HG03095 (cell line): ENCODE results near the gene MAMDC4.
A peak's percentile ranks its signal among the peaks of the same experiment; 100 is the strongest.
"Not testable (repeated sequence)": the region's sequence is repeated elsewhere in the genome, so short reads cannot be mapped to it uniquely, and the experiment has no call there.

ENCODE experiments used
- ATAC-seq: cut with Tn5 transposase; IDR thresholded peaks from one replicate; pipeline ENCODE4 v1.9.1; 2021; ENCODE audit warnings: moderate library complexity; ENCODE audit not compliant: unreplicated experiment

Gene MAMDC4

DNA sequence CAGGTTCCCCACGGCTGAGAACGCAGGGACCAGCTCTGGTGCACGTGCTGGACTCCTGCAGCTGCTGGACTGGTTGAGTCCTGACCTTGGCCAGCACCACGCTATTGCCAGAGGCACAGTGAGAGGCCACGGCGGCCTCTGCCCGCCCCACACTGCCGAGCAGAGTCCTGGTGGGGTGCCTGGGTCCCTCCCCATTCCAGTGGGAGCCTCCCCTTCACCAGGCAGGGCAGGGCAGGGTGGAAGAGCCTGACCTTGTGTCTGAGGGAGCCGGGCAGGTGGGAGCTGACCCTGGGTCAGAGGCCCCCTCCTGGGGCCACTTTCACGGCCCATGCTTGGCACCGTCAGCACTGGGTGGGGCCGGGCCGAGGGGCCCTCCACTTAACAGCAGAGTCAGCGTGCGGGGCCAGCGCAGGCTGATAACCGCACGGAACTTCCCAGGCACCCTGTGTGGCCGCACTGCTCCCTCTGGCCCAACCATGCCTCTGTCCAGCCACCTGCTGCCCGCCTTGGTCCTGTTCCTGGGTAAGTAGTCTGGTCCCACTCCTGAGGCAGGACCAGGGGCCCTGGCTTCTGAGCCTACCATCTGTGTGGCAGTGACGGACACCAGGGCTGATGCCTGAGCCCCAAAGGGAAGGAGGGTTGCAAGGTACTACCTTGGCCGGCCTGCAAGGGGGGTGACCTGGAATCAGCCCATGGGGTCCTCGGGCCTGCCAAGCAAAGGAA lies at the start of gene MAMDC4:
TSS of gene MAMDC4 (plus strand) at position 406 of the 723 bp plus-strand sequence. CDS start at position 477, 71 bp downstream.
- no peak for ATAC-seq

DNA sequence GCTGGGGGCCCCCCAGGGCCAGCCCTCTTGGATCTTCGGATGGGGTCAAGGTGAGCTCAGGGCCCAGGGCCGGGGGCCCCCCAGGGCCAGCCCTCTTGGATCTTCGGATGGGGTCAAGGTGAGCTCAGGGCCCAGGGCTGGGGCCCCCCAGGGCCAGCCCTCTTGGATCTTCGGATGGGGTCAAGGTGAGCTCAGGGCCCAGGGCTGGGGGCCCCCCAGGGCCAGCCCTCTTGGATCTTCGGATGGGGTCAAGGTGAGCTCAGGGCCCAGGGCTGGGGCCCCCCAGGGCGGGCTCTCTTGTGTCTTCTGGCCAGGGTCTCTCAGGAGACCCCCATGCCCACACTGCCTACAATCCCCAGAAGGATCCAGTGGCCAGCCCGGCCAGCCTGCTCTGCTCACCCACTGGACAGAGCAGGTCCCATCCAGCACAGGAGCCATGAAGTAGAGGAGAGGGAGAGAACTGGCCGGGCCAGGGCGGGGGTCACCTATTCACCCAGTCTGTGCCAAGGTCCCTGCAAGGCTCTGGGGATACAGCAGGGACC lies 49.1 kb upstream of the MAMDC4 start:
- not testable (repeated sequence) for ATAC-seq

GRCh38 chr9:136803551-136804508 lies 48.3 kb upstream of the MAMDC4 start:
- ATAC-seq = no peak

- no peak for ATAC-seq
Measured at GRCh38 chr9:136804509-136805206, 47.5 kb upstream of the MAMDC4 start.

GRCh38 chr9:136805207-136805740 lies 46.9 kb upstream of the MAMDC4 start:
- no peak for ATAC-seq

- no peak for ATAC-seq
Measured at GRCh38 chr9:136806067-136806466, 46.1 kb upstream of the MAMDC4 start.

DNA sequence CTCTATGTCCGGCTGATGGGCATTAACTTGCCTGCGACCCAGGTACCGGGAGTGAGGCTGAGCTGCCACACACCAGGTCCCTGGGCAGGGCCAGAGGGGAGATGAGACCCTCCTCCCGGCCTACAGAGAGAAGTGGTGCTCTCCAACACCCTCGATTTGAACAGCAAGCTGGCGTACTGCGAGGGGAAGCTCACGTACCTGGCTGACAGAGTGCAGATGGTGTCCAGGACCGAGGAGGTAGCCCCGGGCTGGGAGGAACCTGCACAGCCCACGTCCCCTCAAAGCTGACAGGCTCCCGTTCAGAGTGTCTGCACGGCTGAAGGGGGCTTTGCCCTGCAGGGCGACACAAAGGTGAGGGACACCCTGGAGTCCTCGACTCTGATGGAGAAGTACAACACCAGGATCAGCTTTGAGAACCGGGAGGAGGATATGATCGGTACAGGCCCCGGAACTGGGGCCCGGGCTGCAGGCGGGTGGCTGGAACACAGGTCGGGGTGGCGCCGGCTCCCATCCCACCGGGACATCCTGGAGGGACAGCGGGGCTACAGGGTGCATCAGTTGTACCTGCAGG lies 45.4 kb upstream of the MAMDC4 start:
- no peak for ATAC-seq

- ATAC-seq = peak; percentile 46
Measured at GRCh38 chr9:136807281-136808074, 44.7 kb upstream of the MAMDC4 start, which contains the start of gene RABL6. RABL6 (plus strand) TSS chr9:136807948; CDS start chr9:136808197, 249 bp downstream.

GRCh38 chr9:136808075-136808805 lies 43.9 kb upstream of the MAMDC4 start:
- ATAC-seq = peak; percentile 28

- no peak for ATAC-seq
Measured at GRCh38 chr9:136808806-136809158, 43.4 kb upstream of the MAMDC4 start.

- ATAC-seq = no peak
Measured at GRCh38 chr9:136814725-136815421, 37.3 kb upstream of the MAMDC4 start.

- ATAC-seq = no peak
Measured at GRCh38 chr9:136815422-136815782, 36.7 kb upstream of the MAMDC4 start.

DNA sequence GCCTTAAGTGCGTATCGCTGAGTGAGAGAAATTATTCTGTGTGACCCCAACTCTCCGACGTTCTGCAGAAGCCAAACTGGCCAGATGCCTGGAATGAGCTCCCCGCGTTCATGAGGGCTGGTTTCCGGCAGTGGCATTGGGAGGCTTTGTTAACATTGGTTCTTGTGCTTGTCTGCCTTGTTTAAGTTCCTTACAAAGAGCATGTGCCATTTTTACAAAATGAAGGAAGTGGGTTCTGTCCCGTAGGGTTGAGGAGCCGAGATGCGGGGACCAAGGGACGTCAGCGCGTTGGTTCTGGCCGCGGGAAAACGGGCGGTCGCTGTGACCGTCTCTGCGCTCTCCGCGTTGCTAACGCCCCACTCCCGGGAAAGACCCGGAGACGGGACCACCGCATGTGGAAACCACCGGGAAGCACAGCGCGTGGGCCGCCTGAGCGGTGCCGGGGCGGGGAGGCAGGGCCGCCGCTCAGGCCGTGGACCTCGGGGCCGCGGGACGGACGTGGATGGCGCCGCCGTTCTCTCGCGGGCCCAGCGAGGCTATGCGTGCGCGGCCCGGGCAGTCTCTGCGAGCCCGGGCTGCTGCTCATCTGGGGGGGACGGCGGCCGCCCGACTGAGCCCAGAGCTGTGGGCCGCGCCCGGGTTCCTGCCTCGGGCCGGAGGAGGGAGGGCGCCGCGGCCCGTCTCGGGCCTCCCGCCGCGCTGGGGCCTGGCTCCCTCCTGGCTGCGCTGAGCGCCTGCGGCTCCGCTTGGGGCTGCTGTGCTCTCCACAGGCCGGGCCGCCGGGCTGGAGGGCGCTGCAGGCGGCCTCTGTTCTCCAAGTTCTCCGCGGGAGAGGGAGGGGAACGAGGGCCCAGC lies 30.9 kb upstream of the MAMDC4 start:
- no peak for ATAC-seq

- ATAC-seq = no peak
Measured at GRCh38 chr9:136821826-136822544, 30.2 kb upstream of the MAMDC4 start.

GRCh38 chr9:136823136-136824046 lies 28.8 kb upstream of the MAMDC4 start:
- ATAC-seq = no peak
